ENCODE measurements around the gene FER. TPM values are rescaled to one million over a fixed set of nuclear protein-coding genes. Genes with fewer than 3 reads are reported as not detected.

Gene FER
- total and polyA plus RNA-seq, 2 of the 8 experiments (the other 6 are each of a cell fraction or from before 2014, with no cell fraction given) = 1.3 to 15.8 TPM

GRCh38 chr5:108898707-108899106 is 151.0 kb downstream of the FER start:
- Histone ChIP-seq H2BK20ac (ENCODE audit: low read length) (no peak overlapping the region), H3K4ac (replicated peaks; ENCODE audit: insufficient read length, low read depth, low read length) (no peak overlapping the region), H3K4me1 (replicated peaks in 1 of 4; ENCODE audit: control insufficient read depth in 3 of 4, insufficient read depth in 4 of 4, low read length in 3 of 4) (no peaks in the 10 kb centered on the region), H3K23me2 (ENCODE audit: low read depth, low read length) (no peaks in the 10 kb centered on the region), H4K8ac (ENCODE audit: extremely low read depth, insufficient read depth, low read length) (no peak overlapping the region), H2AFZ (ENCODE audit: low read length) (no peak overlapping the region), H2BK15ac (ENCODE audit: low read length) (no peak overlapping the region), H3K9ac (replicated peaks in 1 of 4; ENCODE audit: extremely low read depth in 1 of 4, low read depth in 3 of 4, low read length in 3 of 4) (no peak overlapping the region), H4K5ac (ENCODE audit: insufficient read length, low read depth, low read length) (no peak overlapping the region), H2BK120ac (replicated peaks; ENCODE audit: low read depth, low read length) (no peak overlapping the region), H4K20me1 (replicated peaks in 1 of 2; ENCODE audit: control insufficient read depth in 1 of 2, insufficient read depth in 2 of 2, low read length in 2 of 2) (no peaks in the 10 kb centered on the region), H4K91ac (replicated peaks; ENCODE audit: insufficient read length, low read length) (no peak overlapping the region), H2BK5ac (ENCODE audit: low read depth, low read length) (no peak overlapping the region), H3K79me1 (ENCODE audit: low read depth, low read length) (no peaks in the 10 kb centered on the region), H3K27ac (ENCODE audit: low read depth, low read length) (no peak overlapping the region), H2BK12ac (ENCODE audit: low read depth, low read length) (no peak overlapping the region), H3K18ac (ENCODE audit: extremely low read depth, low read length) (no peak overlapping the region), H3K23ac (ENCODE audit: insufficient read length) (no peak overlapping the region), H3K4me2 (ENCODE audit: insufficient read depth in 1 of 2, low read depth in 2 of 2, low read length in 2 of 2) (no peak overlapping the region), H3K36me3 (ENCODE audit: control insufficient read depth in 2 of 4, insufficient read depth in 4 of 4, low read length in 3 of 4) (no peaks in the 10 kb centered on the region), H2AK5ac (ENCODE audit: low read depth, low read length) (no peak overlapping the region), H3K56ac (replicated peaks; ENCODE audit: insufficient read length, low read depth, low read length) (no peak overlapping the region), H3K4me3 (ENCODE audit: extremely low read depth in 1 of 4, insufficient read depth in 2 of 4, low read depth in 3 of 4, low read length in 4 of 4) (no peak overlapping the region), H3K9me3 (ENCODE audit: insufficient read depth in 2 of 2, low read depth in 1 of 2, low read length in 1 of 2) (no peaks in the 10 kb centered on the region), H3K14ac (ENCODE audit: insufficient read length) (no peak overlapping the region), H3K79me2 (ENCODE audit: control insufficient read depth in 1 of 2, insufficient read depth in 2 of 2, low read length in 2 of 2) (no peaks in the 10 kb centered on the region), H3K27me3 (replicated peaks in 1 of 4; ENCODE audit: control insufficient read depth in 3 of 4, extremely low read depth in 1 of 4, insufficient read depth in 3 of 4, low read length in 3 of 4) (no peaks in the 10 kb centered on the region)
- FAIRE-seq = no peak
- DNase-seq (ENCODE audit: low read depth in 1 of 2, low spot score in 2 of 2) = no peak
- TF ChIP-seq CHD1 (IDR thresholded peaks at IDR 0.05; ENCODE audit: low read depth, low read length) (no peak), SRF (IDR thresholded peaks at IDR 0.05; ENCODE audit: low read depth, low read length) (no peak), BRCA1 (IDR thresholded peaks at IDR 0.05; ENCODE audit: low read depth, low read length) (no peak), NRF1 (IDR thresholded peaks at IDR 0.05; ENCODE audit: low read depth, low read length) (no peak), HDAC6 (IDR thresholded peaks at IDR 0.05; ENCODE audit: low read depth, low read length) (no peak), NANOG (IDR thresholded peaks at IDR 0.05; ENCODE audit: insufficient read depth, low read depth, low read length, poor library complexity, severe bottlenecking) (no peak), RBBP5 (IDR thresholded peaks at IDR 0.05; ENCODE audit: borderline replicate concordance, low read depth, low read length) (no peak), SUZ12 (IDR thresholded peaks at IDR 0.05; ENCODE audit: low read length) (no peak)
- ChIA-PET POLR2A (ENCODE audit: partially characterized antibody) (no interaction called here), CTCF (ENCODE audit: partially characterized antibody) (interaction anchor here (0.7 to 1.2 kb wide), 2 partner anchors 51 to 182 kb away, joined by 3 read pairs; no protein-coding TSS in a partner anchor)
